Endothelial cell (in vitro differentiated cells): ENCODE results near the gene TXNDC17. TPM values are rescaled to one million over a fixed set of nuclear protein-coding genes. Genes with fewer than 3 reads are reported as not detected.
"Not testable (repeated sequence)": the region's sequence is repeated elsewhere in the genome, so short reads cannot be mapped to it uniquely, and the experiment has no call there.

Experiments used
- DNase-seq: peaks from one replicate; pipeline ENCODE4 v3.0.0; 2021; ENCODE audit warnings: low spot score
- H3K27ac Mint-ChIP-seq: one replicate; pipeline ENCODE4 v1.8.0; 2021; ENCODE audit warnings: mixed read lengths, inconsistent platforms; ENCODE audit not compliant: unreplicated experiment
- H3K27me3 Mint-ChIP-seq: one replicate; pipeline ENCODE4 v1.8.0; 2021; ENCODE audit warnings: mild to moderate bottlenecking, moderate library complexity, mixed read lengths, inconsistent platforms; ENCODE audit not compliant: unreplicated experiment
- H3K36me3 Mint-ChIP-seq: one replicate; pipeline ENCODE4 v1.8.0; 2021; ENCODE audit warnings: mild to moderate bottlenecking, low read depth, mixed read lengths, inconsistent platforms; ENCODE audit not compliant: unreplicated experiment
- H3K4me1 Mint-ChIP-seq: one replicate; pipeline ENCODE4 v1.8.0; 2021; ENCODE audit warnings: mild to moderate bottlenecking, mixed read lengths, inconsistent platforms; ENCODE audit not compliant: unreplicated experiment
- H3K4me3 Mint-ChIP-seq: one replicate; pipeline ENCODE4 v1.8.0; 2021; ENCODE audit warnings: mild to moderate bottlenecking, mixed read lengths, inconsistent platforms; ENCODE audit not compliant: unreplicated experiment
- H3K9me3 Mint-ChIP-seq: one replicate; pipeline ENCODE4 v1.8.0; 2021; ENCODE audit warnings: mixed read lengths, inconsistent platforms; ENCODE audit not compliant: unreplicated experiment
- total RNA-seq: library from RNA; stranded (reverse); fragmentation: NEBNext Ultra II Directional; extraction: Animal tissue kit (Norgen Biotek cat#: 25700); gene quantifications from one replicate; pipeline ENCODE4 v1.2.1, GENCODE V29; 2021; ENCODE audit not compliant: unreplicated experiment
- TF ChIP-seq, protein P1 (sequence below): fragments of 200-600 bp; sonication (generic); IDR thresholded peaks from one replicate; pipeline ENCODE4 v1.5.0; 2021; ENCODE audit warnings: antibody characterized with exemption; ENCODE audit not compliant: unreplicated experiment

TXNDC17 gene
- total RNA-seq, 1 donor from 2014 or later, result 94.2 TPM

DNA sequence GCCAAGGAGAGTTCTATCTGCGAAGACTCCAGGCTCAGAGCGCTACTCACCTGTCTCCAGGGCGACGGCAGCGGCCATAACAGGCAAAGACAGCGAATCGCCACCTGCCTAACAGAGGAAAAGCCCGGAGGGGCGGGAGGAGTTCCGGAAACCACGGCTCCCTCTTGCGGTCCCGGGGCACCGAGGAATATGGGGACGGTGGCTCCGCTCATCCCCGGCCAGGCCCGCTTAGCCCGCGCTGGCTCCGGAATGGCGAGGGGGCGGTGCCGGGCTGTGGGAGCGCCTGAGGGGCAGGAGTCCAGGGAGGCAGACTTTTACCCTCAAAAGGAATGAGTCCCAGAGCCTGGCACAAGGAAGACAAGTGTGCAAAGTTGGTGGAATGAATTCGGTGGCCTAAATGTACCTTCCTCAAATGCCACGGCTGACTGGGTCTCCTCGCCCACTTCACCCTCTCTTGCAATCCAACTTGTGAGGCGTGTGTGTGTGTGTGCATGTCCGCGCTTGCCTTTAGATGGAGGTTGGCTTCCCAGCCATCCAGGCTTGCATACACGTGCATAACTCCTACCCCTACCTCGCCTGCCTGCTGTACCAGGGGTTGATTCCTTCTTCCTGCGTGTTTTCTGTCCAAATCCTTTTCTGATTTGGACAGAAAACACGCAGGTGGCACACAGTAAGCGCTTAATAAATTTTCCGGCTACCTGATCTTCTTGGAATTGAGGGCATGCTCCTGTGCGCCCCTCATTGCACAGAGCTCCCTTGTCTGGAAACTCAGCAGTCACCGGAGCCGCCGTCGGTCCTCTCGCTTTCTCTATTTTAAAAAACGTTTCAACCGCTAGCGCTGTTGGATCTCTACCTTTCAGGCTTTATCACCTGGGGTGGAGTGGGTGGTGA is 14.2 kb downstream of the TXNDC17 start:
- Mint-ChIP-seq H3K27me3 (peaks cover 13% of the 10 kb centered on the region), H3K27ac (peak overlapping the region; percentile 18), H3K4me1 (peaks cover 30% of the 10 kb centered on the region), H3K9me3 (no peaks in the 10 kb centered on the region), H3K36me3 (no peaks in the 10 kb centered on the region), H3K4me3 (peak overlapping the region; percentile 83)
- peak; percentile 48 for DNase-seq
- TF ChIP-seq, protein P1, sequence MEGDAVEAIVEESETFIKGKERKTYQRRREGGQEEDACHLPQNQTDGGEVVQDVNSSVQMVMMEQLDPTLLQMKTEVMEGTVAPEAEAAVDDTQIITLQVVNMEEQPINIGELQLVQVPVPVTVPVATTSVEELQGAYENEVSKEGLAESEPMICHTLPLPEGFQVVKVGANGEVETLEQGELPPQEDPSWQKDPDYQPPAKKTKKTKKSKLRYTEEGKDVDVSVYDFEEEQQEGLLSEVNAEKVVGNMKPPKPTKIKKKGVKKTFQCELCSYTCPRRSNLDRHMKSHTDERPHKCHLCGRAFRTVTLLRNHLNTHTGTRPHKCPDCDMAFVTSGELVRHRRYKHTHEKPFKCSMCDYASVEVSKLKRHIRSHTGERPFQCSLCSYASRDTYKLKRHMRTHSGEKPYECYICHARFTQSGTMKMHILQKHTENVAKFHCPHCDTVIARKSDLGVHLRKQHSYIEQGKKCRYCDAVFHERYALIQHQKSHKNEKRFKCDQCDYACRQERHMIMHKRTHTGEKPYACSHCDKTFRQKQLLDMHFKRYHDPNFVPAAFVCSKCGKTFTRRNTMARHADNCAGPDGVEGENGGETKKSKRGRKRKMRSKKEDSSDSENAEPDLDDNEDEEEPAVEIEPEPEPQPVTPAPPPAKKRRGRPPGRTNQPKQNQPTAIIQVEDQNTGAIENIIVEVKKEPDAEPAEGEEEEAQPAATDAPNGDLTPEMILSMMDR, result no peak

DNA sequence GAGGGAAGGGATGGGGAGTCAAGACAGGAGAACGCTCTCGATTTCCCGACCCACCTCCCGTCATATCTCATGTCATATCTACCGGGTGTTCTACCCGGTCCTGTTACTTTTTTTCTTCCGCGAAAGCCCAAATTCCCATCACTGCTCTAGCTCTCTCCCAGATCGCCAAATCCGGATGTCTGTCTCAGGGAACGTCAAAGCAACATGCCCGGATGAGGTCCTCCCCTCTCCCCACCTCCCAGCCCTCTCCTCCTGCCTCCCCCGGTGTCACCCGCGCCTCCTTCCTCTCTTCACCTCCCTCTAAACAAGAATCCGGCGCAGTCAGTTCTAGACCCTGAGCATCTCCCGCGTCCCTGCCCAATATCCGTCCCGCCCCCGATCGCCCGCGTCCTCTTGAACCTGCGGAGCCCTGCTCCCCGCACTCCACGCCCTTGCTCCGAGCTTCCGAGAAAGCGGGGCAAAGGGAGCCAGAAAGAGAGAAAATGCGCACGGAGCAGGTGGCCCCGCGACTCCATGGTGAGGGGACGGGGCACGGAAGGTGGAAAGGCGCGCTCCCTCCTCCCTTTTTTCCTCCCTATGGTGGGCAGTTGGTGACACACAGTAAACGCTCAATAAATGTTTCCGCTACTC is 15.0 kb downstream of the TXNDC17 start:
- peaks cover 16% of the 10 kb centered on the region for H3K27me3 Mint-ChIP-seq
- H3K9me3 Mint-ChIP-seq, result not testable (repeated sequence)

DNA sequence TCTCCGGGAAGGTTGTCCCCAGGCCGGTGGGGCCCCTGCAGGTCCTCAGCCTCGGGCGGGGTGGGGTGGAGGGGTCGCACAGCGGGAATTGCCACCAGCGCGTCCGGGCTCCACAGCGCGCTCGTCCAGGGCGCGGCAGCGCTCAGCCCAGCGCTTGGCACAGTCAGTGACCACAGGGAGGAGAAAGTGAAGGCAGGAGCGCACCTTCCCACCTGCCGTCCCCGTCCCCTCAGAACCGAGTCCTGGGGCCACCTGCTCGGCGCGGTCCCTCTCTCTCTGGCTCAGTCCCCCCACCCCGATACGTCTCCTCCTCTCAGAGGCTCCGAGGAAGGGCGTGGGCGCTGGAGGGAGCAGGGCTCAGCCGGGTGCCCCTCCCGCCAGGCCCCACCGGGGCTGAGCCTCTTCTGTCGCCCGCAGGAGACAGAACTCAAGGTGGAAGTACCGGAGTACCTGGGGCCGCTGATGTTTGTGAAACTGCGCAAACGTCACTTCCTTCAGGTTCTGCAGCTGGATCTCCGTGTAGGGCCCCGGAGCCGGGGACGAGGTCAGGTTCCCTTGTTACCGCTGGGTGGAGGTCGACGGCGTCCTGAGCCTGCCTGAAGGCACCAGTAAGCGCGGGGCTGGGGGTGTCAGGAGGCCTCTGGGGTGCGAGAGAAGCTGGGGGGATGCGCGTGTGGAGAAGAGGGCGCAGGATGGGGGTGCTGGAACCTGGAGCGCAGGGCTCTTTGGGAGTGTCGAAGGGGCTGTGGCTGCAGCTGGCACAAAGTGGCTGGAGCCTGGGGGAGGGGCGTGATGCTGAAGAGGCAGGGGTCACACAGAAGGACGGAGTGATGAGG is 16.2 kb downstream of the TXNDC17 start:
- Mint-ChIP-seq H3K4me3 (peak overlapping the region; percentile 60), H3K4me1 (peaks cover 20% of the 10 kb centered on the region), H3K27me3 (peaks cover 12% of the 10 kb centered on the region)
- H3K36me3 Mint-ChIP-seq, H3K27ac Mint-ChIP-seq, H3K9me3 Mint-ChIP-seq, DNase-seq: not testable (repeated sequence)

More for the DNA sequence above, 15.0 kb downstream of the TXNDC17 start:
- H3K4me1 Mint-ChIP-seq, result peaks cover 25% of the 10 kb centered on the region
- H3K27ac Mint-ChIP-seq, H3K36me3 Mint-ChIP-seq, DNase-seq: not testable (repeated sequence)
- peak overlapping the region; percentile 83 for H3K4me3 Mint-ChIP-seq

DNA sequence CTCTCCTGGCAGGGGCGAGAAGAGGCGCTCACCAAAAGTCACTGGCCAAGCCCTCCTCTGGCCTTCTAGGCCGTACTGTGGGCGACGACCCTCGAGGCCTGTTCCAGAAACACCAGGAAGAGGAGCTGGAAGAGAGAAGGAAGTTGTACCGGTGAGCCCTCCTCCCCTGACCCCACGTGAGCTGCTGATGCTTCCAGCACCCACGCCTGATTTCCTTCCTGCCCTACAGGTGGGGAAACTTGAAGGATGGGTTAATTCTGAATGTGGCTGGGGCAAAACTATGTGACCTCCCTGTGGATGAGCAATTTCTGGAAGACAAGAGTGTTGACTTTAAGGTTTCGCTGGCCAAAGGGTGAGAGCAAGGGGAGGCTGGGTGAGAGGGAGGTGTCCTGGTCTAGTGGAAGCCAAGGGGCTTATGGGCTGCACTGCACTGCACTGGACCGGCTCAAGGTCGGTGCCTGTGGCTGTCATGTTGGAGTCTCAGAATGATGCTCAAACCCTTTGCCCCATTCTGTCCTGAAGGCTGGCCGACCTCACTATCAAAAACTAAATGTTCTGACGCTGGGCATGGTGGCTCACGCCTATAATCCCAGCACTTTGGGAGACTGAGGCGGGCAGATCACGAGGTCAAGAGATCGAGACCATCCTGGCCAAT is 16.9 kb downstream of the TXNDC17 start:
- TF ChIP-seq, protein P1, result no peak
- H3K27me3 Mint-ChIP-seq, result peaks cover 12% of the 10 kb centered on the region
- H3K27ac Mint-ChIP-seq, result no peak overlapping the region
- no peaks in the 10 kb centered on the region for H3K36me3 Mint-ChIP-seq
- no peaks in the 10 kb centered on the region for H3K9me3 Mint-ChIP-seq
- no peak for DNase-seq
- peak overlapping the region; percentile 60 for H3K4me3 Mint-ChIP-seq
- peaks cover 20% of the 10 kb centered on the region for H3K4me1 Mint-ChIP-seq

DNA sequence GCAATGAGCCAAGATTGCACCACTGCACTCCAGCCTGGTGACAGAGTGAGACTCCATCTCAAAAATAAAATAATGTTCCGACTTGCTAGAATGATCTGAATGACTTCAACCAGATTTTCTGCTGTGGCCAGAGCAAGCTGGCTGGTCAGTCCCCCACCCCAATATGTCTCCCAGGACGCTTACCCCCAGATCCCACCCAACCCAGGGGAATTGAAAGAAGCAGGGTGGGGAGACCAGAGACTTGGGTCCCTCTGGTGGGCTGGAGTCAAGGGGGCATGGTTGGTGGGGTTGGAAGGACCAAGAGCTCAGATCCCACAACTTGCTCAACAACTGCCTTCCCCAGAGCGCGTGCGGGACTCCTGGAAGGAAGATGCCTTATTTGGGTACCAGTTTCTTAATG is 17.6 kb downstream of the TXNDC17 start:
- H3K27ac Mint-ChIP-seq, result not testable (repeated sequence)
- H3K4me1 Mint-ChIP-seq, result peaks cover 20% of the 10 kb centered on the region

DNA sequence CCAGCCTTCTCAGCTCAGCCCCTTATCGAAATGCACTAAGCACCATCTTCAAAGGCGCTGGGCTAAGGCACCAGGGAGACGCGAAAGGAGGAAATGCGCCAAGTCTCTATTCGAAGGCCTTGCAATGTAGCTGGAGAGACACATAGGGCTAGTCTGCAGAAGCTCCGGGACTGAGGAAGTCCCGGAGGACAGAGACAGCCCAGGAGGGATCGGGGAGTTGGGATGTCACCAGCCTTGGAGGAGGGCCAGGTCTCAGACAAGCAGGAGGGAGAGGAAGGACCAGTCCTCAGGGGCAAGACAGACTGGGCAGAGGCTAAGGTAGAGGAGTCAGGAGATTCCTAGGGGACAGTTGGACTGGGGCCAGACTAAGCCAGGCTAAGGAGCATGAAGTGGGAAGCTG is 19.2 kb downstream of the TXNDC17 start:
- H3K4me1 Mint-ChIP-seq, result peaks cover 12% of the 10 kb centered on the region
- H3K27ac Mint-ChIP-seq, result no peak overlapping the region
- DNase-seq, result no peak
- peaks cover 10% of the 10 kb centered on the region for H3K27me3 Mint-ChIP-seq
- no peaks in the 10 kb centered on the region for H3K9me3 Mint-ChIP-seq
- no peak overlapping the region for H3K4me3 Mint-ChIP-seq
- H3K36me3 Mint-ChIP-seq, result no peaks in the 10 kb centered on the region
- TF ChIP-seq, protein P1, result no peak

More for the DNA sequence above, 17.6 kb downstream of the TXNDC17 start:
- not testable (repeated sequence) for H3K36me3 Mint-ChIP-seq, H3K4me3 Mint-ChIP-seq, H3K9me3 Mint-ChIP-seq, DNase-seq
- peaks cover 12% of the 10 kb centered on the region for H3K27me3 Mint-ChIP-seq
